Type B pancreatic cell (in vitro differentiated cells): ENCODE results near the gene METTL15. TPM values are rescaled to one million over a fixed set of nuclear protein-coding genes. Genes with fewer than 3 reads are reported as not detected.

Experiments used
- DNase-seq: peaks from one replicate; pipeline ENCODE4 v3.0.0; 2021; ENCODE audit warnings: mixed read lengths; ENCODE audit not compliant: unreplicated experiment; ENCODE audit errors: extremely low spot score
- H3K27ac Mint-ChIP-seq: 2 replicates; pipeline ENCODE4 v1.8.0; 2021; ENCODE audit warnings: mild to moderate bottlenecking, mixed read lengths
- H3K27me3 Mint-ChIP-seq: 2 replicates; pipeline ENCODE4 v1.8.0; 2021; ENCODE audit warnings: mixed read lengths
- H3K36me3 Mint-ChIP-seq: 2 replicates; pipeline ENCODE4 v1.8.0; 2021; ENCODE audit warnings: mixed read lengths
- H3K4me1 Mint-ChIP-seq: one replicate; pipeline ENCODE4 v1.8.0; 2021; ENCODE audit warnings: mixed read lengths; ENCODE audit not compliant: unreplicated experiment
- H3K4me3 Mint-ChIP-seq: 2 replicates; pipeline ENCODE4 v1.8.0; 2021; ENCODE audit warnings: mild to moderate bottlenecking, mixed read lengths
- H3K9me3 Mint-ChIP-seq: 2 replicates; pipeline ENCODE4 v1.8.0; 2021; ENCODE audit warnings: mixed read lengths
- CTCF ChIP-seq: fragments of 200-600 bp; sonication (generic); conservative IDR thresholded peaks from 2 replicates; pipeline ENCODE4 v1.5.0; 2021; ENCODE audit warnings: antibody characterized with exemption, mild to moderate bottlenecking
- total RNA-seq: library from RNA; stranded (reverse); gene quantifications from 2 replicates; pipeline ENCODE4 v1.2.1, GENCODE V29; 2021; ENCODE audit warnings: low replicate concordance

The METTL15 gene
- total RNA-seq, 1 donor from 2014 or later, result 13.4 TPM

GRCh38 chr11:28106353-28107043 lies 1.7 kb upstream of the METTL15 start:
- Mint-ChIP-seq H3K4me1 (peaks cover 44% of the 10 kb centered on the region), H3K27ac (peak overlapping the region; percentile 24), H3K4me3 (peak overlapping the region; percentile 92), H3K36me3 (no peaks in the 10 kb centered on the region), H3K27me3 (no peaks in the 10 kb centered on the region), H3K9me3 (no peaks in the 10 kb centered on the region)
- TF ChIP-seq CTCF, result no peak
- DNase-seq, result no peak

- no peak for DNase-seq
- H3K9me3 Mint-ChIP-seq, result no peaks in the 10 kb centered on the region
- no peak for TF ChIP-seq CTCF
- H3K4me3 Mint-ChIP-seq, result peak overlapping the region; percentile 92
- peak overlapping the region; percentile 97 for H3K27ac Mint-ChIP-seq
- H3K4me1 Mint-ChIP-seq, result peaks cover 45% of the 10 kb centered on the region
- peaks cover 3% of the 10 kb centered on the region for H3K36me3 Mint-ChIP-seq
- no peaks in the 10 kb centered on the region for H3K27me3 Mint-ChIP-seq
Observed at GRCh38 chr11:28107191-28107749, 918 bp upstream of the METTL15 start.

- Mint-ChIP-seq H3K27ac (peak overlapping the region; percentile 97), H3K36me3 (peaks cover 10% of the 10 kb centered on the region), H3K9me3 (no peaks in the 10 kb centered on the region), H3K4me3 (peak overlapping the region; percentile 92), H3K27me3 (no peaks in the 10 kb centered on the region), H3K4me1 (peaks cover 43% of the 10 kb centered on the region)
- DNase-seq, result no peak
- no peak for TF ChIP-seq CTCF
Observed at GRCh38 chr11:28108958-28109357, 770 bp downstream of the METTL15 start.

- Mint-ChIP-seq H3K4me1 (peaks cover 37% of the 10 kb centered on the region), H3K27ac (peak overlapping the region; percentile 96)
- TF ChIP-seq CTCF, result no peak
Observed at GRCh38 chr11:28110108-28110820, 2.1 kb downstream of the METTL15 start.

GRCh38 chr11:28110821-28111200 lies 2.6 kb downstream of the METTL15 start:
- H3K36me3 Mint-ChIP-seq, result peaks cover 12% of the 10 kb centered on the region
- DNase-seq, result no peak

More at GRCh38 chr11:28110108-28110820, 2.1 kb downstream of the METTL15 start:
- DNase-seq, result no peak
- H3K4me3 Mint-ChIP-seq, result peak overlapping the region; percentile 92
- H3K36me3 Mint-ChIP-seq, result peaks cover 12% of the 10 kb centered on the region
- no peaks in the 10 kb centered on the region for H3K27me3 Mint-ChIP-seq
- no peaks in the 10 kb centered on the region for H3K9me3 Mint-ChIP-seq

More at GRCh38 chr11:28110821-28111200, 2.6 kb downstream of the METTL15 start:
- Mint-ChIP-seq H3K9me3 (no peaks in the 10 kb centered on the region), H3K4me3 (peak overlapping the region; percentile 92), H3K27me3 (no peaks in the 10 kb centered on the region), H3K4me1 (peaks cover 33% of the 10 kb centered on the region), H3K27ac (peak overlapping the region; percentile 96)
- TF ChIP-seq CTCF, result no peak
